ENCODE data around the gene SIX2.

The SIX2 gene

DNA sequence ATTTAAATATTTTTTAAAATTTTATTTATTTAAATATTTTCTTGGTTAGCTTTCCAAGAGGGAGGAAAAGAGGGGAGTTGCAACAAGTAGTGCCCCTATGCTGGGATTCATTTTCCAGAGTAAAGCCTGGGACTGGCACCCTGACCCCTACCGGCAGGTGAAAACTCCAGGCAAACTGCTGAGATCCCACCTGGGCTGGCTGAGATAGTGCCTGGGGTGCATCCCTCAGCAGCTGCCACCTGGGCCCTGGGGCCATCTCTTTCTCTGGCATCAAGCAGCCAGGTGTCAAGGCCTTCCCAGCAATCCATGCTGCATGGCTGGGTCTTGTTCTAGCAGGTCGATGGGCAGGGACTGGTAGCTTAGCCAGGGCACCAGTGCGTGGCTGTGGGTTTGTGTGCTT is 6.6 kb downstream of the SIX2 start:
- DNase-seq (ENCODE audit: low read depth in 3 of 3, low spot score in 1 of 3): no peak

DNA sequence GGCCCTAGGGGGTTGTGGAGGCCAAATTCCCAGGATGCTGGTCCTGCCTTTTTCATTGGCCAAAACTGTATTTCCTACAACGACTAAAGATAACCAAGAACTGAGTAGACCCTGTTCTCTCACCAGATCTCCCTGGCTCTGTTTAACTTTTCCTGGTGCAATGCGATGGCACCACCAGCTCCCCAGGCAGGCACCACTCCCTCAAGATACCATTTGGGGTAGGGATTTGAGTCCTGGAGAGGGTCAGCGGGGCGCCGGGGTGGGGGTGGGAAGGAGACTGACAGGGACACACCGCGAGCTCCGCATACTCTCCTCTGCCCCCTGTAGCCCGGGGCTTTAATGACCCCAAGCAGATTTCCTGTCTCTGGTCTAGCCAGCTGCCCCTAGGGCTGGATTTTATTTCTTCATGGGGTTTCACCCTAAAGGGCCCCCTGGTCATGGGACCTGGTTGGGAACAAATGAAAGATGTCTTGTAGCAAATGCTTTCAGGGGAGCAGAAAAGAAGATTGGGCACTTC is 7.3 kb downstream of the SIX2 start:
- no peak for DNase-seq (ENCODE audit: low read depth in 3 of 3, low spot score in 1 of 3)

DNA sequence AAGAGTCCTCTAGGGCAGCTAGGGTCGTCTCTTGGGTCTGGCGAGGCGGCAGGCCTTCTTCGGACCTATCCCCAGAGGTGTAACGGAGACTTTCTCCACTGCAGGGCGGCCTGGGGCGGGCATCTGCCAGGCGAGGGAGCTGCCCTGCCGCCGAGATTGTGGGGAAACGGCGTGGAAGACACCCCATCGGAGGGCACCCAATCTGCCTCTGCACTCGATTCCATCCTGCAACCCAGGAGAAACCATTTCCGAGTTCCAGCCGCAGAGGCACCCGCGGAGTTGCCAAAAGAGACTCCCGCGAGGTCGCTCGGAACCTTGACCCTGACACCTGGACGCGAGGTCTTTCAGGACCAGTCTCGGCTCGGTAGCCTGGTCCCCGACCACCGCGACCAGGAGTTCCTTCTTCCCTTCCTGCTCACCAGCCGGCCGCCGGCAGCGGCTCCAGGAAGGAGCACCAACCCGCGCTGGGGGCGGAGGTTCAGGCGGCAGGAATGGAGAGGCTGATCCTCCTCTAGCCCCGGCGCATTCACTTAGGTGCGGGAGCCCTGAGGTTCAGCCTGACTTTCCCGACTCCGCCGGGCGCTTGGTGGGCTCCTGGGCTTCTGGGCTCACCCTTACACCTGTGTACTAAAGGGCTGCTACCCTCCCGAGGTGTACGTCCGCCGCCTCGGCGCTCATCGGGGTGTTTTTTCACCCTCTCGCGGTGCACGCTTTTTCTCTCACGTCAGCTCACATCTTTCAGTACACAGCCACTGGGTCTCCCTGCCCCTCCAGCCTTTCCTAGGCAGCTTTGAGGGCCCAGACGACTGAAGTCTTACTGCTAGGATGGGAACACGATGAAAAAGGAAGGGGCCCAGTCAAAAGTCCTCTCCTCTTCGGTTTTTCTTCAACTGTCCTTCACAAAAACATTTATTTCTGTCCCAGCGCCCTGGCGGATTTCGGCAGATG is 8.1 kb downstream of the SIX2 start:
- DNase-seq (ENCODE audit: low read depth in 3 of 3, low spot score in 1 of 3): no peak

DNA sequence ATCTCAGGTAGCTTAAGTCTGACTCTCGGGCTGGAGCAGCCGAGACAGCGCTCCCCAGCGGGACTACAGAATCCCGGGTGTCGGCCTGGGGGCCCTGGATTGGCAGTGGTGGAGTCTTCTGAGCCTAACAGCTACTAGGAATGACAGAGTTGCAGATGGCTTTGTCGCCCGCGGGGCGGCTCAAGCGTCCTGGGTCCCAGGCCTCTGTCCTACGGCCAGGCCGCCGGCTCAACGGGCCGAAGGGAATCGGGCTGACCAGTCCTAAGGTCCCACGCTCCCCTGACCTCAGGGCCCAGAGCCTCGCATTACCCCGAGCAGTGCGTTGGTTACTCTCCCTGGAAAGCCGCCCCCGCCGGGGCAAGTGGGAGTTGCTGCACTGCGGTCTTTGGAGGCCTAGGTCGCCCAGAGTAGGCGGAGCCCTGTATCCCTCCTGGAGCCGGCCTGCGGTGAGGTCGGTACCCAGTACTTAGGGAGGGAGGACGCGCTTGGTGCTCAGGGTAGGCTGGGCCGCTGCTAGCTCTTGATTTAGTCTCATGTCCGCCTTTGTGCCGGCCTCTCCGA is 8.8 kb downstream of the SIX2 start:
- no peak for DNase-seq (ENCODE audit: low read depth in 3 of 3, low spot score in 1 of 3)

DNA sequence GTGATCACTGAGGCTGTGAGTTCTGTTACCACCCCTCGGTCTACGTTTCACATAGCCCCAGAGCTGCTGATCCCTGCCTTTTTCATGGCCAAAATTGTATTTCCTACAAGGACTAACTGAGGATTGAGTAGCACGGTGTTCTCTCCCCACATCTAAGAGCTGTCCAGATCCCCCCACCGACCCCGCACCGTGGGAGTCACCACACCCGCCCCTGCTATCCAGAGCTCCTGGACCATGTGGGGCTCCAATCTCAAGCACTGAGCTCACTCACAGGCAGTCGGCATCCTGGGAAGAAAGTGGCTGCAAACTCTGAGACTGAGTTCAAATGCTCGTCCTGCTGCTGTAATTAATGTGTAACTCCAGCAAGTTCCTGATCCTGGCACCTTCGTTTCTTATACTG is 9.7 kb downstream of the SIX2 start:
- DNase-seq (ENCODE audit: low read depth in 3 of 3, low spot score in 1 of 3): no peak

DNA sequence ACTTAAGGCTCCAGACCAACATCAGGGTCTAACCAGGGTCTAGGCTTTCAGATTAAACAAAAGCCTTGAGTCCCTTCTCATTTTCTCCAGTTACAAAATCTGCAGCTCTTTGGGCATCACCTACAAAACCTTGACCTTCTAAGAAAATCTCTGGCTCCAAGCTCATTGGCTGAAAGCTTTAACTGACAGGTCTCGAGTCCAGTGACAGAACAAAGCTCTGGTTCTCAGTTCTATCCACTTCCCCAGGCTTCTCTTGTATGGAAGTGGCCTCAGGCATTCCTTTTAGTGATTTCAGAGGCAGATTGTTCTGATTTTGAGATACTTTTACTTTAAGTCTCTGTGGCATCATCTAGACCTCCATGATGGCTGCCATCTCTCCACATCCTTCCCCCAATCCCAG is 11.3 kb downstream of the SIX2 start:
- no peak for DNase-seq (ENCODE audit: low read depth in 3 of 3, low spot score in 1 of 3)

DNA sequence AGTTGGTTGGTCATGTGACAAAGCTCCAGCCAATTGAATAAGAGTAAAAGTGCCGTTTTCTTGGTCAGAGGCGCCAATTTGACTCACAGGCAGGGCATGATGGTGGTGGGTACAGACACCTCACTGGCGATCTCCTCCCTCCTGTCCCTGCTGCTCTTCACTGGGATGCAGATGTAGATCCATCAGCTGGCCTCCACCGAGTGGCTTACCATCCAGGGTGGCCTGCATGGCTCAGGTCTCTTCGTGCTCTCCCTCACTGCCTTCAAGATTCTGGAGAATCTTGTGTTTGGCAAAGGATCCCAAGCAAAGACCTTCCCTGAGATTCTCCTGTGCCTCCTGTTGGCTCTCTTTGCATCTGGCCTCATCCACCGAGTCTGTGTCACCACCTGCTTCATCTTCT is 12.9 kb downstream of the SIX2 start:
- no peak for DNase-seq (ENCODE audit: low read depth in 3 of 3, low spot score in 1 of 3)

DNA sequence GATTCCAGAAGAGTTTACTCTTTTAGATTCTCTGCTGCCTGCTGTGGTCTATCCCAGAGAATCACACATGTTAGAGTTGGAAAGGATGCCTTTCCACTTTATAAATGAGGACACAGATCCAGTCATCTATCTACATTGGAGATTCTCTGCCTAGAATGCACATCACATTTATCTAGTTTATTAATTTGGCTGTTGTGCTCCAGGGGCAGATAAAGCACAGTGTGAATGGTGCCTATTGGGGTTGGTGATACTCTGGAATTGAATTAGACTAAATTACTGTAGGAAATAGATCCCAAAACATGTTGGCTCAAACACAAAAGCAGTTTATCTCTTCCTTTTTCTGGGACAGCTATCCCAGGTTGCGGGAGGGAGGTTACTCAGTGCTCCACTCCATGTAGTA is 14.9 kb downstream of the SIX2 start:
- no peak for DNase-seq (ENCODE audit: low read depth in 3 of 3, low spot score in 1 of 3)

DNA sequence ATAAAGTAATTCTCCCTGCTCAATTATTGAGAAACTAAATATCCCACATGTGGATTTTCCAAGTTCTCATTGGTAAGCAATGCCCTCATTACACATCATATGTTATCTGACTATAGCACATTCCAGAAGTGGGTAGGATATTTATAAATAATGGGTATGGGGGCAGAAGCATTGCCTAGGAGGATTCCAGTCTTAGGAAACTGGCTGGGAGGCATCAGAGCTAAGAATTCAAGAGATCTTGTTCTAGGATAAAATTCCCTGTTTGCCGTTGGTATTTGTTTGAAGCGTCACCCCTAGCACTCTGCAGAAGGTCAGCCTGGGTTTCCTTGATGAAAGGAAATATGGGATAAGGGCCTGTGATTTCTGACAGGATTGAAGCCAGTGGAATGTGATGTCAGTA is 20.1 kb downstream of the SIX2 start:
- DNase-seq (ENCODE audit: low read depth in 3 of 3, low spot score in 1 of 3): no peak

DNA sequence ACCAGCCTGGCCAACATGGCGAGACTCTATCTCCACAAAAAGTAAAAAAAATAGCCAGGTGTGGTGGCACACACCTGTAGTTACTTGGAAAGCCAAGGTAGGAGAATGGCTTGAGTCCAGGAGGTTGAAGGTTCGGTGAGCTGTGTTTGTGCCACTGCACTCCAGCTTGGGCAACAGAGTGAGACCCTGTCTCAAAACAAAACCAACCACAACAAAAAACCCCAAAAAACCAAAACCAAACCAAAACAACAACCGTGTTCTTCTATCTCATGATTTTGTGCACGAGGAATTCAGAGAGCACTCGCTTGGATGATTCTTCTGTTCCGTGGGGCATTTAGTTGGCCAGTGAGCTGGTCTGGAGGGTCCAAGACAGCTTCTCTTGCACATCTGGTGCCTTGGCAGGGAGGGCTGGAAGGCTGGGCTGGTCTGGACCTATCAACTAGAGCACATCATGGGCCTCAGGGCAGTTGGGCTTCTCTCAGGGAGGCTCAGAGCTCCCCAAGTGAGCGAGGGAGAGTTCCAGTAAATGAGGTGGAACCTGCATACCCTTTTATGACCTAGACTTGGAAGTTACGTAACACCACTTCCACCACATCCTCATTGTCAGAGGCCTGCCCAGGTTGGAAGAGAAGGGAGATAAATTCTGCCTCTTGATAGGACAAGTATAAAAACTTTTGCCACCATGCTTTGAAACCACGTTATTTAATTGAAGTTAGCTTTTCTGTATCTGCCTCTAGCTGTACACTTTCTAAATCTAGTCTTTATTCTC is 25.2 kb downstream of the SIX2 start:
- no peak for DNase-seq (ENCODE audit: low read depth in 3 of 3, low spot score in 1 of 3)

DNA sequence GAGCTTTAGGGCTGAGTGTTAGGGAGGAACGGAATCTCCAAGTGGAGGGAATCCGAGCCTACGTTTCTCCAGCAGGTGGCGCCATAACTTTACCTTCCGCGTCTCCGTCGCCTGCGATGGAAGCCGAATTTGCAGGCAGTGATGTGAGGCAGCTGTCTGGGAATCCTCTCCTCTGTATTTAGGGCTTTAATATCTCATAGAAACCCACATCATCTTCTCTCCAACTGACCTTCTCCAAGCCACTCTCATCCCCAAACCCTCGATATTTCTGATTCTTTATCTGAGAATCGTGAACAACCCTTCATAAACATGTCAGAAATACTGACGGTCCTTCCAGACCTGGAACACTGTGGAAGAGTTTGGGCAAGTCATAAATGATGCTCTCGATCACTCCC is 27.5 kb downstream of the SIX2 start:
- peak; percentile 20 to 60 (median 22) for DNase-seq (ENCODE audit: low read depth in 3 of 3, low spot score in 1 of 3)

DNA sequence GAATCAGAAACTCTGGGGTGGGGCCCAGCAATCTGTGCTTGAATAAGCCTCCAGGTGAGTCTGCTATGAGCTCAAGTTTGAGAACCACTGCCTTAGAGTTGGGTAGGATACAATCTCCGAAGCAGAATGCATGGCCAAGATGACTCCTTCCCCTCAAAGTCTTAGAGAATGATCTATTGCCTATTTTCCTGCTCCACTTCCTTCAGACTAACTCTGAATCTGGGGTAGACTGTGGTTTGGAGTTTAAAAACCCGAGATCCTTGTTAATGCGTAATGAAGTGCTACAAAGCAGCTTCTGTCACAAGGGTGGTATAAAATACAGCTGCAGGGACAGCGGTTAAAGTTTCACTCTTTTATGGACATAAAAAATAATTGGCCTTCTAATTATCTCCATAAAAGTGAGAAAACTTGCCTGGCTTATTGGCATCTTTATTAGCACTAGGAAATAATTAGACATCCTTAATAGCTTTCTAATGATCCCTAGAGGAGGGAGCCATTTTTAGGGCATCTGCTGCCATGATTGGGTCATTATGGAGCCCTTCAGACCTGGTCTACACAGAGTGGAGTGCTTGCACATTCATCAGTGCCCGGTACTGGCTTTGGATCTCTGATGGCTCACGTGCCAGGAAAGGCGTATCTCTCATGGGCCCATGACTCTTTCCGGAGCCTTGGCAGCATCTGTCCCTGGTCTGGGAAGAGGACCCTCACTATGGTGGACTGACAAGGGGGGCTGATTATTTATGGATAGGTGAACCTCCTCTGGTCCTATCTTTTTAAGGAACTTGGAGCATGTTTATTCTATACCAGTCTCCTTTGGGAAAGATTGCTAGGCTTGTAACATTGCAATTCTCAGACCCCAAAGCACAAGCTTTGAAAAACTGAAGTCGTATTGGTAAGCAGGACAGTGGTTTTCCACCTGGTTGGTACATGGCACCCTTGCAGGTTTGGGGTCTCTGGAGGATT is 28.2 kb downstream of the SIX2 start:
- no peak for DNase-seq (ENCODE audit: low read depth in 3 of 3, low spot score in 1 of 3)

DNA sequence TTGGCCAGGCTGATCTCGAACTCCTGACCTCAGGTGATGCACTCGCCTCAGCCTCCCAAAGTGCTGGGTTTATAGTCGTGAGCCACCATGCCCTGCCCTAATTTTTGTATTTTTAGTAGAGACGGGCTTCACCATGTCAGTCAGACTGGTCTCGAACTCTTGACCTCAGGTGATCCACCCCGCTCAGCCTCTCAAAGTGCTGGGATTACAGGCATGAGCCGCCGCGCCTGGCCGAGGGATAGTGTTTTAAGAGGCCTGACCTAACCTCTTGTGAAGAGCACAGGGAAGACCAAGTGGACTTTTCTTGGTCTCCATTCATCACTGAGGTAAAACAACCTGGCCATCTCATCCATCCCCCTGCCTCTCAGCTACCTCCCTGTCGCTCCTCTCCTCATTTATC is 29.7 kb downstream of the SIX2 start:
- no peak for DNase-seq (ENCODE audit: low read depth in 3 of 3, low spot score in 1 of 3)

DNA sequence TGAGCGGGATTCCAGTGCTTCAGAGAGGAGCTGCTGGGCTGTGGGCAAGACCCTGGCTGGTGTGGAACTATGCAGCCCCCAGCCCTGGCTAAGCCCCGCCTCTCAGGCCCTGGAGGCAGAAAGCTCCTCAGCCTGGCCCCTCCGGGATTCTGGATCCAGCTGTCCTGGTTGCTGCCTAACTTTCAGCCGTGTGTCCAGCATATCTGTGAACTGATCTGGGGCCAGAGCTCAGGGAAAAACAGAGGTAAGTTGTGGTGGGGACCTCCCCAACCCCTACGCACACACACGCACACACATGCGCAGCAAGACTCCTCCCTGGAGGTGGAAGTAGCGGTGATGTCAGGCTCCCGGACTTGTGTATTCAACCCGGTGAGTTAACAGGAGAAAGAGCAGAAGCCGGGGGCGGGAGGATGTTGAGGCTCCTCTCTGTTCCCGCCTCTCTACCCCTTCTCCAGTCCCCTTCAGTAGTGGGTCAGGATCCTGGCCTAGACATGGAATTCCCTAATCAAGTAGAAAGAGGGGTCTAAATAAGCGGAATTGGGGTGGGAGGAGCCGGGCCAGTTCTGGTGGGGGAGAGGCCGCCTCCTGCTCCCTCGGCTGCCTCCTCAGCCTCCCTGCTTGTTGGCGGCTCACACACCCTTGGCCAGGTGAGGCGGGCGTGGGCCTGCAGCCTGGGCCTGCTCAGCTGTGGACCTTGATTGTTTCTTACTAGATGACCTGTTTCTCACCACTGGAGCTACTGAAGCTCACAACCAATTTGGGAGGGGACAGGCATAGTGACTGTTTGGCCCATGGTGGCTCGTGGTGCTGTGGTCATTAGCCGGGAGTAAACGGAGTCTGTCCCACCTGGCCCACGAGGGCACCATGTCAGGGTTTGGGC is 33.4 kb downstream of the SIX2 start:
- DNase-seq (ENCODE audit: low read depth in 3 of 3, low spot score in 1 of 3): no peak

DNA sequence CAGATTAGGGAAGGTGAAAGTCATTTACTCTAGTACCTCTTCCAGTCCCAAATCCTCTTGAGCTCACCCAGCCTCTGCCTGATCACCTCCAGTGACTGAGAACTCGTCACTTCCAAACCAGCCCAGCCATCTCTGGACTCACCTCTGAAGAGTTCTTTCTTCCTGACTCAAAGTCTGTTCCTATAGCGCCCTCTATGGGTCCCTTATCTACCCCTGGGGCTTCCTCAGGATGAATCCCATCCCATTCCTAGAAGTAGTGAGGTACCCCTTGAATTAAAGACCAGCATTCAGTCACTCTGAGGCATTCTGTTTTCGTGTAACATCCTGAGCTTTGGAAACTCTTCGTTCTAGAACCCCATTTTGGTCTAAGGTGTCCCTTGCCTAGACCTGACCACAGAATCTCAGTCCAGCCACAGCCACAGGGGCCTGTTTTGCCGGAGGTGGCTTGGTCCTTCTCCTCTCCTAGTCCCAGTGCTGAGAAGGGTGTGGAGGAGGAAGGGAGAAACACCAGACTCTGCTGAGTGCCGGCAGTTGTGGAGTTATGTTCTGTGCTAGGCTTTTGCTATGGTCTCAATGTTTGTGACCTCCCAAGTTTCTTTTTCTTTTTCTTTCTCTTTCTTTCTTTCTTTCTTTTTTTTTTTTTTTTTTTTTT is 35.1 kb downstream of the SIX2 start:
- DNase-seq (ENCODE audit: low read depth in 3 of 3, low spot score in 1 of 3): no peak

DNA sequence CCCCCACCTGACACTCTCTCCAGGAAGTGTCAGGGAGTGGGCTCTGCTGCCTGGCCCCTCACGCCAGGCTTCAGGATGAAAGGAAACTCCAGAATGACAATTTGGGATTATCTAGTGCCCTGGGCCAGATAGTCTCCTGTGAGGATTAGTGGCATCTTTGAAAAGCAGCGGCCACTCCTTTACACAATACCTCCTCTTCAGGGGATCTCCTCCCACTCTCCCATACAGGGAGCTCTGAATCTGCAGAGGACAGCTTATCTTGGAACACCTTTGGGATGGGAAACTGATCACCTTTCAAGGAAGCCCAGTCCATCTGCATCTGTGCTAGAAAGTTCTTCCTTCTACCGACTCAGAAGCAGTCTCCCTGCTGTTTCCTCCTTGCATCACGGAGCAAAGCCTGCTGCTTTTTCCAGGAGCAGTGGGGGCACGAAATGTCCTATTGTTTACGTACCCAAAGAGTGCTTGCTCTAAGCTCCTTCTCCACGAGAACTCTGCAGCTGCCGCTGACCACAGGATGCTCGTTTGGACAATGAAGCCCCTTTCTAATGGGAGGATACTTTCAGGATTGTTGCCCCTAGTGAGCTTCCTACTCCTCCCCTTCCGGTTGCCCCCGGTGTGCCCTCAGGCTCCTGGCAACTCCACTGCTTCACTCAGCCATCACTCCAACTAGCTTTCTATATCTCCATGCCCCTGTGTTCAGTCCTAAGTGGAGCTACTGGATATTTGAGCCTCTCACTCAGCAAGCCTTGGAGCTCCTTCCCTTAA is 36.3 kb downstream of the SIX2 start:
- DNase-seq (ENCODE audit: low read depth in 3 of 3, low spot score in 1 of 3): no peak

DNA sequence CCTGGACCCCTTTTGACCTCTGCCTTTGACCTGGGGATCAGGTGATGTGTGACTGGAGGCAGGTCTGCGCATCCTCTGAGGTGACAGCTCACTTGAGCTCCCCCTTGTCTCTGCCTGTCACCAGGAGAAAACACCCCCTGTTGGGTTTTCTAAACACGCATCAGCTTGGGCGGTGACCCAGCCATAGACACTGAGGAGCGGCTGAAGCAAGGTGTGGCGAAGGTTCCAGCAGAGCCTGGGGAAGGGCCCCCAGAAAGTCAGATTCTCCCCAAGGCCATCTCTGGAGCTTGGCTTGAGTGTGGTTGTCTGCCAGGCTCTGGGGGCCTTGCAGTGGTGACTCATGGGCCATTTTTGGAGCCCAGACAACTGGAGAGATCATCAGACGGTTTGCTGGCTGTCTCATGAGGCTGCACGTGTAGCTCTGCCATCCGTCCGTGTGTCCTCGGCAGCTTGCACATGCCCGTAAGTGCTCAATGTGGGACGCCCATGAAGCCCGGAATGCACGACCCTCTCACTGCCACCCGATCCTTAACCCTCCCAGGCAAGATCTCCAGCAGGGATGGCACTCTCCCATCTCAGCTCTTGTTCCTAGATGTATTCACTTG is 38.3 kb downstream of the SIX2 start:
- no peak for DNase-seq (ENCODE audit: low read depth in 3 of 3, low spot score in 1 of 3)

DNA sequence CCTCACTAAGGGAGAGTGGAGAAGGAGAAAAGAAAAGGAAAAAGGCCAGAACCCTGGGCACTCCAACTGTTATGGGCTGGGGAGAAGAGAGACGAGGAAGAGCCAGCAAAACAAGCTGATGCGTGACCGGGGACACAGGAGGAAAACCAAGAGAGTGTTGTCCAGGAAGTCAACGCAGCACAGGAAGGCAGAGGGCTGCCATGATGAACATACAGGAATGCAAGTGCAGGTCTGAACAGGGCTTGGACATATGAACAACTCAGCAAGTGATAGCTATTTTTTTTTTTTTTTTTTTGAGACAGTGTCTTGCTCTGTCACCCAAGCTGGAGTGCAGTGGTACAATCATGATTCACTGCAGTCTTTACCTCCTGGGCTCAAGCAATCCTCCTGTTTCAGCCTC is 39.3 kb downstream of the SIX2 start:
- DNase-seq (ENCODE audit: low read depth in 3 of 3, low spot score in 1 of 3): no peak

All from stimulated activated CD4-positive, alpha-beta T cell treated with anti-CD3 and anti-CD28 coated beads, TNF-alpha, amount 100 ng/mL, for 1 hour (primary cell).